Caco-2 (cell line): ENCODE data around the gene BTRC. TPM values are rescaled to one million over a fixed set of nuclear protein-coding genes. Genes with fewer than 3 reads are reported as not detected.

Experiments used
- BruUV-seq: library from RNA; stranded (reverse); fragments of 400-500 nt; replicated peaks from 2 replicates; lab custom pipeline; 2021; lab: Mats Ljungman, UMichigan
- CTCF ChIA-PET: fragments of 300-600 bp; sonication (Branson Sonifier 250); formaldehyde crosslinking; loops from one replicate; lab custom pipeline; 2022; ENCODE audit warnings: antibody characterized with exemption; lab: Charles Lee
- POLR2A ChIA-PET: fragments of 300-600 bp; sonication (Branson Sonifier 250); formaldehyde crosslinking; loops from one replicate; lab custom pipeline; 2022; ENCODE audit warnings: antibody characterized with exemption; lab: Charles Lee
- DNase-seq, 2 experiments: peaks; one replicate each; pipeline versions ENCODE4 v3.0.0 to v3.0.0-alpha.2; 2020 to 2022
- H3K27me3 ChIP-seq: replicated peaks from 2 replicates; pipeline ENCODE4 v1.6.0; 2011; ENCODE audit warnings: low read length; ENCODE audit not compliant: control insufficient read depth, insufficient read depth
- H3K36me3 ChIP-seq: 2 replicates; pipeline ENCODE4 v1.5.1; 2011; ENCODE audit warnings: low read length; ENCODE audit not compliant: control insufficient read depth, insufficient read depth
- H3K4me1 ChIP-seq: fragments of 250-450 bp; sonication (Bioruptor Pico); 2 replicates; pipeline ENCODE4 v1.5.1; 2020; ENCODE audit warnings: mild to moderate bottlenecking
- H3K4me3 ChIP-seq: 2 replicates; pipeline ENCODE4 v1.5.1; 2011; ENCODE audit warnings: low read depth, mild to moderate bottlenecking, control low read depth, low read length
- H3K9me3 ChIP-seq: fragments of 250-450 bp; sonication (Bioruptor Pico); 2 replicates; pipeline ENCODE4 v1.5.1; 2020; ENCODE audit warnings: mild to moderate bottlenecking, moderate library complexity
- H3K27ac Mint-ChIP-seq: one replicate; pipeline ENCODE4 v1.8.0; 2022; ENCODE audit warnings: mixed read lengths; ENCODE audit not compliant: unreplicated experiment
- H3K27me3 Mint-ChIP-seq: one replicate; pipeline ENCODE4 v1.8.0; 2022; ENCODE audit warnings: mixed read lengths; ENCODE audit not compliant: insufficient read depth, unreplicated experiment
- H3K36me3 Mint-ChIP-seq: one replicate; pipeline ENCODE4 v1.8.0; 2022; ENCODE audit warnings: mild to moderate bottlenecking, mixed read lengths; ENCODE audit not compliant: insufficient read depth, unreplicated experiment
- H3K4me1 Mint-ChIP-seq: one replicate; pipeline ENCODE4 v1.8.0; 2022; ENCODE audit warnings: low read depth, mixed read lengths; ENCODE audit not compliant: unreplicated experiment
- H3K4me3 Mint-ChIP-seq: one replicate; pipeline ENCODE4 v1.8.0; 2022; ENCODE audit warnings: mild to moderate bottlenecking, moderate library complexity, mixed read lengths; ENCODE audit not compliant: unreplicated experiment
- H3K9me3 Mint-ChIP-seq: one replicate; pipeline ENCODE4 v1.8.0; 2022; ENCODE audit warnings: mixed read lengths; ENCODE audit not compliant: unreplicated experiment
- intact Hi-C: fragments of 100-400 bp; cut with micrococcal nuclease; formaldehyde crosslinking; loops from one replicate; pipeline ENCODE4 v1.10.0; 2022; ENCODE audit not compliant: unreplicated experiment
- total RNA-seq: library from RNA; stranded (reverse); gene quantifications from 2 replicates; pipeline ENCODE4 v1.2.3, GENCODE V29; 2022
- TF ChIP-seq, protein P1 (sequence below), 2 experiments: fragments of 200-600 bp in 1 of 2; IDR thresholded peaks; 1 replicate in 1 of 2; 2 replicates in 1 of 2; pipeline versions ENCODE4 v1.5.1 to v1.8.0; 2011 to 2022; ENCODE audit warnings: antibody characterized with exemption in 1 of 2, control low read depth in 1 of 2, inconsistent platforms in 1 of 2, low read depth in 1 of 2, low read length in 1 of 2, mild to moderate bottlenecking in 1 of 2, moderate library complexity in 1 of 2; ENCODE audit not compliant: insufficient read depth in 1 of 2, severe bottlenecking in 1 of 2, unreplicated experiment in 1 of 2

BTRC gene
- total RNA-seq, 1 experiment from 2014 or later: 19.6 TPM

DNA sequence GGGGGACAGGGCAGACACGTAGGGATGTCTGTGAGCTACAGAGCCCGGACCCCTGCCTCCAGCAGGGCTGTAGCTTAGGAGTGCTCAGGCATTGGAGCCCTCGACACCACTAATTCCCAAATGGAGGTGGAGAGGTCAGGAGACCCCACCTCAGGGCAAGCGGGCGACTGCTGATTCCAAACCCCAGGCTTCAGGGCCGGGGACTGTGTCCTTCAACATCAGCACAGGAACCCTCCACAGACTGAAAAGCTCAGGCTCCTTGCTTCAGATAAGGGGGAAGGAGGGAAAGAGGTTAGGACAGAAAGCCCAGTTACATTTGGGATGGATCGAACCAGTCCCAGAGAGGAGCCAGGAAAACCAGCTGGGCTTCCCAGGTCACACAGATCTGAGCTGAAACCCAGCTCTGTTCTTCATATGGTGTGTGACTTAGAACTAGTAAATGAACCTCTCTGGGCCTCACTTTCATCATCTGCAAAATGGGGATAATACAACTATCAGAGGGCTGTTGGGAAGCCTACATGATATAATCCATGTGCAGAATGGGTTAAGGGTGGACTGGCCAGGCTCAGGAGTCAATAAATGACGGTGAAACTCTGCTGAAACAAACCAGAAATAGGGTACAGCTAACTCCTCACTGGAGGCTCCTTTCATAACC lies 217.4 kb downstream of the BTRC start:
- no TSS peak for BruUV-seq
- DNase-seq: no peak
- ChIA-PET CTCF (interaction anchor here (0.5 to 2.8 kb wide), 12 partner anchors 9 to 357 kb away, joined by 3 to 21 read pairs (median 8); no protein-coding TSS in a partner anchor), POLR2A (interaction anchor here (0.6 kb wide), 1 partner anchor 123 kb away, joined by 3 read pairs; no protein-coding TSS in a partner anchor)
- TF ChIP-seq, protein P1, sequence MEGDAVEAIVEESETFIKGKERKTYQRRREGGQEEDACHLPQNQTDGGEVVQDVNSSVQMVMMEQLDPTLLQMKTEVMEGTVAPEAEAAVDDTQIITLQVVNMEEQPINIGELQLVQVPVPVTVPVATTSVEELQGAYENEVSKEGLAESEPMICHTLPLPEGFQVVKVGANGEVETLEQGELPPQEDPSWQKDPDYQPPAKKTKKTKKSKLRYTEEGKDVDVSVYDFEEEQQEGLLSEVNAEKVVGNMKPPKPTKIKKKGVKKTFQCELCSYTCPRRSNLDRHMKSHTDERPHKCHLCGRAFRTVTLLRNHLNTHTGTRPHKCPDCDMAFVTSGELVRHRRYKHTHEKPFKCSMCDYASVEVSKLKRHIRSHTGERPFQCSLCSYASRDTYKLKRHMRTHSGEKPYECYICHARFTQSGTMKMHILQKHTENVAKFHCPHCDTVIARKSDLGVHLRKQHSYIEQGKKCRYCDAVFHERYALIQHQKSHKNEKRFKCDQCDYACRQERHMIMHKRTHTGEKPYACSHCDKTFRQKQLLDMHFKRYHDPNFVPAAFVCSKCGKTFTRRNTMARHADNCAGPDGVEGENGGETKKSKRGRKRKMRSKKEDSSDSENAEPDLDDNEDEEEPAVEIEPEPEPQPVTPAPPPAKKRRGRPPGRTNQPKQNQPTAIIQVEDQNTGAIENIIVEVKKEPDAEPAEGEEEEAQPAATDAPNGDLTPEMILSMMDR (IDR thresholded peaks at IDR 0.05; ENCODE audit: insufficient read depth in 1 of 2, low read depth in 1 of 2, low read length in 1 of 2, severe bottlenecking in 1 of 2, unreplicated experiment in 1 of 2): no peak
- intact Hi-C loops: loop anchor here (2.0 to 5.0 kb wide), 2 partner anchors 35 to 269 kb away; no protein-coding TSS in a partner anchor
- Histone ChIP-seq H3K4me1 (peaks cover 6% of the 10 kb centered on the region; the same call in 1 of the 2 replicates), H3K27me3 (no peaks in the 10 kb centered on the region), H3K9me3 (no peaks in the 10 kb centered on the region), H3K4me3 (no peak overlapping the region), H3K36me3 (no peaks in the 10 kb centered on the region)
- peaks cover 8% of the 10 kb centered on the region for H3K36me3 Mint-ChIP-seq
- H3K9me3 Mint-ChIP-seq: no peaks in the 10 kb centered on the region
- H3K27ac Mint-ChIP-seq: no peak overlapping the region
- peak overlapping the region; percentile 81 for H3K4me3 Mint-ChIP-seq
- no peaks in the 10 kb centered on the region for H3K4me1 Mint-ChIP-seq
- peaks cover 3% of the 10 kb centered on the region for H3K27me3 Mint-ChIP-seq

DNA sequence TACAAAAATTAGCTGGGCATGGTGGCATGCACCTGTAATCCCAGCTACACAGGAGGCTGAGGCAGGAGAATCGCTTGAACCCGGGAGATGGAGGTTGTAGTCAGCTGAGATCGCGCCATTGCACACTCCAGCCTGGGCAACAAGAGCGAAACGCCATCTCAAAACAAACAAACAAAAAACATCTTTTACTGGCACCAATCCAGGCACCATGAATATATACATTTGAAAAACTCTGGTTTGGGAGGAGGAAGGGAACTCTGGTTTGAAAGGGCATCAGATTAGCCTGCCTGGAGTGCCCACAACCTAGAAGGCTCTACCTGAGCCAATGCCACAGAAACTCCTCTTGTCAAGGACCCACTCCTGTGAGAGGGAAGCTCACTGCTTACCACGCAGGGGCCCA lies 218.2 kb downstream of the BTRC start:
- H3K36me3 ChIP-seq: no peaks in the 10 kb centered on the region
- TF ChIP-seq, protein P1 (IDR thresholded peaks at IDR 0.05; ENCODE audit: insufficient read depth in 1 of 2, low read depth in 1 of 2, low read length in 1 of 2, severe bottlenecking in 1 of 2, unreplicated experiment in 1 of 2): no peak
- CTCF ChIA-PET: no interaction called here
- no peak overlapping the region for H3K4me3 Mint-ChIP-seq
- peaks cover 6% of the 10 kb centered on the region; the same call in 1 of the 2 replicates for H3K4me1 ChIP-seq
- BruUV-seq: no TSS peak
- no peaks in the 10 kb centered on the region for H3K27me3 ChIP-seq
- H3K36me3 Mint-ChIP-seq: peaks cover 11% of the 10 kb centered on the region
- no peak for DNase-seq
- POLR2A ChIA-PET: no interaction called here
- no peak overlapping the region for H3K4me3 ChIP-seq
- intact Hi-C loops: loop anchor here (5.0 kb wide), 1 partner anchor 270 kb away; no protein-coding TSS in a partner anchor
- no peaks in the 10 kb centered on the region for H3K9me3 ChIP-seq
- H3K4me1 Mint-ChIP-seq: no peaks in the 10 kb centered on the region
- H3K27me3 Mint-ChIP-seq: peaks cover 3% of the 10 kb centered on the region
- H3K9me3 Mint-ChIP-seq: no peaks in the 10 kb centered on the region
- H3K27ac Mint-ChIP-seq: no peak overlapping the region

DNA sequence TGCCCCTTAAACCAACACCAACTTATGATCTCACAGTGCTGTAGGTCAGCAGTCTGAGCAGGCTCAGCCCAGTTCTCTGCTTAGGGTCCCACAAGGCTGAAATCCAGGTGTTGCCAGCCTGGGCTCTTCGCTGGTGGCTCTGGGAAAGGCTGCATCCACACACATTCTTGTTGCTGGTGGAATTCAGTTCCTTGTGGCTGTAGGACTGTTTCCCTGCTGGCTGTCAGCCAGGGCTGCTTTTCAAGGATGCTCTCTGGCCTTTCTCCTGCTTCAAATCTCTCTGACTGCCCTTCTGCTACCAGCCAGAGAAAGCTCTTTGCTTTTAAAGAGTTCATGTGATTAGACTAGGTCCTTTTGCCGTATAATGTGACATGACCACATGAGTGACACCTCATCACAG lies 218.8 kb downstream of the BTRC start:
- Histone ChIP-seq H3K27me3 (no peaks in the 10 kb centered on the region), H3K4me3 (no peak overlapping the region), H3K4me1 (peaks cover 6% of the 10 kb centered on the region; the same call in 1 of the 2 replicates), H3K36me3 (no peaks in the 10 kb centered on the region), H3K9me3 (no peaks in the 10 kb centered on the region)
- intact Hi-C loops: loop anchor here (5.0 kb wide), 1 partner anchor 270 kb away; no protein-coding TSS in a partner anchor
- no TSS peak for BruUV-seq
- CTCF ChIA-PET: no interaction called here
- Mint-ChIP-seq H3K36me3 (peaks cover 15% of the 10 kb centered on the region), H3K4me1 (no peaks in the 10 kb centered on the region), H3K27ac (no peak overlapping the region), H3K9me3 (no peaks in the 10 kb centered on the region), H3K27me3 (peaks cover 3% of the 10 kb centered on the region), H3K4me3 (no peak overlapping the region)
- no peak for DNase-seq
- TF ChIP-seq, protein P1 (IDR thresholded peaks at IDR 0.05; ENCODE audit: insufficient read depth in 1 of 2, low read depth in 1 of 2, low read length in 1 of 2, severe bottlenecking in 1 of 2, unreplicated experiment in 1 of 2): no peak
- POLR2A ChIA-PET: no interaction called here
